ENCODE results near the gene JPH4.
"Not testable (repeated sequence)": the region's sequence is repeated elsewhere in the genome, so short reads cannot be mapped to it uniquely, and the experiment has no call there.

JPH4 gene

DNA sequence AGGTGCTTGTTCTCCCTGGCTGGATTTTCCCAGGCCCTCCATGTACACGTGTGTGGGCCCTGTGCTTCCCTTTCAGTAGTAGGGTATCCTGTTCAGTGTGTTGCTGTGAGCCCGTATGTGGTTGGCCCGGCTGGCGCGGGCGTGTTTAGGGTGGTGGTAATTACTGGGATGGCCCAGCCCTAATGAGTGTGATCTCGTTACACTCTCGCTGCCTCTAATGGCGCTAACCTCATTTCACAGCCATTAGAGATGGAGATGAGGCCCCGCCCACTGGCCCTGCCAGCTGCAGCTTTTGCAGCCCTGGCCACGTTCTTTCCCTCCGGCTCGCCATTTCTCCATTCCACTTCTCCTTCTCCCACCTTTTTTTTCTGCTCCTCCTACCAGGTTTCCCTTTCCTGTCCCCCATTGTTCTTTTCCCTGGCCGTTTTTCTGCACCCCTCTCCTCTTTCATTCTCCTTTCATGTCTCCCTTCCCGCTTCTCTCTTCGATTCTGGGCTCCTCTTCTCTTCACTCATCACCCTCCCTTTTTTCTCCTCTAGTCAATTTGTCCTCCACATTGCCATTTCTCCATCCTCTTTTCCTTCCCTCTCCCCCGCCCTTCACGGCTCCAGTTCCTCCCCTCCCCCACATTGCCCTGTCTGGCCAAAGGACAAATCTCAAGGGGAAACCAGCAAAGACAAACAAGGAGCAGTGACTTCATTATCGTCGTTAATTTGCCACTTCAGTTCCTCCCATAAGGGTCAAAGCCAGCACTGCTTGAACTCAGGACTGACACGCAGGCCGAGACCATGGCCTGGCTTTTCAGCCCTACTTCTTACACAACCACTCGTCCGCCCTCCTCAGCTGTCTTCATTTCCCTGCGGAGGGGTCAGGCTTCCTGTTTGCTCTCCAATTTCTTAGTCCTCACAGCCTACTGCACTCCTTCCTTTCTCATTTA is 33.8 kb downstream of the JPH4 start:
- DNase-seq: no peak

DNA sequence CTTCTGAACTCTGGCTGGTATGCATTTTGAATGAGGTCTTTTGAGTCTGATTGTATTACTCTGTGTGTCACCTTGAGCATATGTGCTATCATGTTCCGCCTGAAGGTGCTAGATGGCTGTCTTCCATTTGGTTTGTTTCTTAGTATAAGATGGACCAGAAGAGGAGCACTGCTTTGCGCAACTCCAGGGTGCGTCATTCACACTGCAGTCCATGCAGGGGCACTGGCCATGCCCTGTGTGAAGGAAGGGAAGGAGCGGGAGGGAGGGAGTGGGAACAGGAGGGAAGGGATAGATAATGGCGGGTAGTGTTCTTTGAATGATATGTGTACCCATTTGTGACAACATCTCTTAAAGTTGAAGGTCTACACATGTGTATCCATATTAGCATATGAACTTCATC is 35.2 kb downstream of the JPH4 start:
- no peak for DNase-seq

GRCh38 chr14:23542261-23542660 is 36.3 kb downstream of the JPH4 start:
- DNase-seq: no peak

- no peak for DNase-seq
Observed at GRCh38 chr14:23540141-23540469, 38.5 kb downstream of the JPH4 start.

DNA sequence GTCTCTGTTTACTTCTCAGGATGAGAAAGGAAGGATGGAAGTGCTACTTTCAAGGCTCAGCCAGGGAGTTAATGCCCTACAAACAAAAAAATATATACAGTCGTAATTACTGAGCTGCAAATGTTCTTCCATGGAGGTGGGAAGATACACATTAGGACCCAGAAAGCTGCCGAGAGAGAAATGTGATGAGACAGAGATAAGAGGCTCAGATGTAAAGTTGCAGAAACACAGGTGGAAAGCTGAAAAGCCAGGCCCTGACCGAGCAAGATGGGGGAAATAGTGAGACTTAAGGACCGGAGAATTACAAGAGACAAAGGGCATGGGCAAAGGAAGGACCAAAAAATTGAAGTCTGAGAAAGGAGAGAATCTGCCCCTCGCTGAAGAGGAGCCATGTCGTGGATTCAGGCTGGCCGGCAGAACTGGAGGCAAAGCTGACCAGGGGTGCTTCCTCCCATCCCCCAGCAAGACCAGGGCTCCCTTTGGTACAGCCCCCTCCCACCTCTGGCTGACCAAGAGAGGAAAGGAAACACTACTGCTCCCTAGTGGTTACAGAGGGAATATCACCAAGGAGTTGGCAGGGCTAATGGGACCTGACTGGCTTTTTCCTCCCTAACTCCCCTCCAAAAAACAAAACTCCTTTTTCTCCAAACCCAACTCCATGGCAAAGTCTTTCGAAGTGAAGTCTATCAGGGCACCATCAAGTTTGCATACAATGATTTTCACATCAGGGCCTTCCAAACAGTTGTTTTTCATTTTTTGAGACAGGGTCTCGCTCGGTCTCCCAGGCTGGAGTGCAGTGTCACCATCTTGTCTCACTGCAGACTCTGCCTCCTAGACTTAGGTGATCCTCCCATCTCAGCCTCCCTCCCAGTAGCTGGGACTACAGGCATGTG is 39.1 kb downstream of the JPH4 start:
- peak; percentile 23 for DNase-seq

- no peak for DNase-seq
Observed at GRCh38 chr14:23538785-23539184, 39.8 kb downstream of the JPH4 start.

DNA sequence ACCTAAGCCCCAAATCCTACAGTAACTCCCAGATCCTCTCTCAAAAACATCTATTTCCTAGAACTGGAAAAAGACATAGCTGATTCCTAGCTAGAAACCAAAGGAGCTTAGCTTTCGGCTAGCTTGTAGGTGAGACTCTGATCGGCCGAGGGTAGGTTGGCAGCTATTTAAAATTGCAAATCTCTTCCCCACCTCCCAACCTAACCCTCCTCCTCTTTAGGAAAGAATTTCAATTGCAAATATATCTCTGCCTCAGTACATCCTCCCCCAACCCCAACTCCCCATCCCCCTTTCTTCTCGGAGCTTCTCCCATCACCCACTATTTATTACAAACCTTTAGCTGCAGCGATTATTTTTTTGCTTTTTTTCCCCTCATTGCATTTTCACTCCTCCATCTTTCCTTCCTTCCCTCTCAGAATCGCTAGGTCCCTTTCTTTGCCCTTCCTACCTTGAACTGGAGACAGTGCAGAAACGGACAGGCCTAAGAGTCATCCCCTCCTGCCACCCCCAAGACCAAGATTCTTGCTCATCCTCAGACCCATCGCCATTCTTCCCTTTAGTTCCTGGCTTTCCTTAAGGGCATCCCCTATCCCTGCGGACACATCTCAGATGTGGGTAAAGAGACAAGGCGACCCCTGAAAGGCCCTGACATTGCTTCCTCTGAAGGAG is 40.4 kb downstream of the JPH4 start:
- DNase-seq: no peak

DNA sequence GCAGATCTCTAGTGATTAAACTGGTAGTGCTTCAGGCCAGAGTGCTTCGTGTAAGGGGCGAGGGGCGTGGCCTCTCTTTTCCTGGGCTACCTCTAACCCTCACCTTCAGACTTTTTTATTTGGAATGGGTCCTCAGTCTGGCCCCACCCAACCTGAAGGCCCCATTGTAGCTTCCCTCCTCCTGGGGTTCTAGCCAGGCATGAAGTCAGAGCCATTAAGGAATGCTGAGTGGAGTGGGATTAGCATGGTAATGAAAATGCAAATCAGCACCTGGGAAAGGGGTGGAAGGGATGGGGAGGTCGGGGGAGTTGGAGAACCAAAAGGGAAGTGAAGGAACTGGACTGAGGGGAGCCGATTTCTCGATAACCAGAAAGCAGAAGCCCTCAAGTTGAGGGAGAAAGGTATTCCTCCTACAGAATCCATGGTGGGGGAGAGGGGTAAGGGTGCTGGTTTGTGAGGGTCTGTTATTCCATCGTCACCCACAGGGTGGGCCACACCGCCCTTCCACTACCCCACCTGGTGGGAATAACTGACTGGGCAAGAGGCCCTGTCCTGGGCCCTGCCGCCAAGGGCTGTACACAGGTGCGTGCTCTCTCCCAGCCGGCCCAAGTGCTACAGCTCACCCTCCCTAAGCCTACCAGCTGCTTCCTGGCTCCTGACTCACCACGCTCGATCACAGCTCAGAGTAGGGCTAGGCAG is 41.1 kb downstream of the JPH4 start:
- DNase-seq: no peak

- DNase-seq: not testable (repeated sequence)
Observed at GRCh38 chr14:23536906-23537305, 41.7 kb downstream of the JPH4 start.

- DNase-seq: no peak
Observed at GRCh38 chr14:23536494-23536893, 42.1 kb downstream of the JPH4 start.

GRCh38 chr14:23535943-23536342 is 42.6 kb downstream of the JPH4 start:
- DNase-seq: no peak

DNA sequence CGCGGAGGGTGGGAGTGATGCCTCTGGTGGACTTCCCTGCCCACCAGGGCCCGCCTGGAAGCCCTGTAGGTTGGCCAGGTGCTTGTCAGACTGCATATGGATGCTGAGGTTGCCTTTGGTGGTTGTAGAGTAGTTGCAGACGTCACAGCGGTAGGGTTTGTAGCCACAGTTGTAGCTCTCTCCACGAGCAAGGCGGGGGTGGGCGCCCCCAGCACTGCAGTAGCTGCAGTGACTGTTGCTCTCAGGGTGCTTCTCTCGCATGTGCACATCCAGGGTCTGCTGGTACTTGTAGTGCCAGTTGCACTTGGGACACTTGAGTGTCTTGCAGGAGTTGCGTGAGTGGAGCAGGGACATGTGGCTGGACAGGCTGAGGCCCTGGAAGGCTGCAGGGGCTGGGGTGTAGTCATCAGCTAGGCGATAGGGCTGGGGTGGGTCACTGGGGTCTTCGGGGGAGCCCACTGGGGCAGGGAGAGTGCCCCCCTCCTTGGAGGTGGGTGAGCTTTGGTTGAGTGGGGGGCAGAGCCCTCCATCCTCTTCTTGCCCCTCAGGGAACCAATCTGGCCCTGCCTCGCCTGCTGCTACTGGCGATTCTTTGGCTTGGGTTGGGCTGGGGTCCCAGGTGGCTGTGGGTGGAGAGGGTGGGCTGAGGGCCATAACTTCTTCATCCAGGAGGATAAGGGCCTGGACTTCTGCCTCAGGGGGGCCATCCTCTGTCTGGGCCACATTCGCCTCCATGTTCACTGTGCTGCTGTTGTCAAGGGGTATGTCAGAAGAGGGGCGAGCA is 44.7 kb downstream of the JPH4 start:
- no peak for DNase-seq

GRCh38 chr14:23532658-23533057 is 45.9 kb downstream of the JPH4 start:
- no peak for DNase-seq

GRCh38 chr14:23531391-23531790 is 47.2 kb downstream of the JPH4 start:
- DNase-seq: no peak

DNA sequence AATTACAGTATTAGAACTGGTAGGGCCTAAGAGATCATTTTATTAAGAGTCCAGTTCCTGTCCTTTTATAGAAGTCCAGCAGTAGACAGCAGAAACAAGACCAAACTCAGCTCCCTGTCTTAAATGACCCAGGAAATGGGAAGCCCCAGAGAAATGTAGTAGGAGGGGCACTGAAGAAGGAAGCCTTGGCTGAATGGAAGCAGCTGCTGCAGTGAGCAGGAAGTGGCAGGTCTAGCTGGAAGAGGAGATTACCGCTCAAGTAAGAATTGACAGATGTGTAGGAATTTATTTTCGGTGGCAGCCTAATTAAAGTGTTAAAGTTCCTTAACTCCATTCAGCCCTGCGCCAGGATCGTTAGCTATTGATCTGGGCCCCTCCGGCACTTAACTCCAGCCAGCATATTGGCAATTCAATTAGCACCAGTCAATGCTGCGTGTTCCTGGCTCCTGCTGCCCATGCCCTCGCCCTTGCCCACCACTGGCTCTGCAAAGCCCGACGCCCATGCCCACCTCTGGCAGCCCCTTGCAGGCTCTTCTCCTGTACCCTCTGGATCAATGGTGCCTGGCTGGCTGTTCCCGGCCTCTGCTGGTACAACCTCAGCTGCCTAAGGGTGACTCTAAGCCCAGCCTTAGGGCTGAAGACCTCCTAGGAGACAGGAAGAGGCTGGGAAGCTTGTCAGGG is 48.1 kb downstream of the JPH4 start:
- no peak for DNase-seq

- DNase-seq: no peak
Observed at GRCh38 chr14:23529016-23529415, 49.6 kb downstream of the JPH4 start.

DNA sequence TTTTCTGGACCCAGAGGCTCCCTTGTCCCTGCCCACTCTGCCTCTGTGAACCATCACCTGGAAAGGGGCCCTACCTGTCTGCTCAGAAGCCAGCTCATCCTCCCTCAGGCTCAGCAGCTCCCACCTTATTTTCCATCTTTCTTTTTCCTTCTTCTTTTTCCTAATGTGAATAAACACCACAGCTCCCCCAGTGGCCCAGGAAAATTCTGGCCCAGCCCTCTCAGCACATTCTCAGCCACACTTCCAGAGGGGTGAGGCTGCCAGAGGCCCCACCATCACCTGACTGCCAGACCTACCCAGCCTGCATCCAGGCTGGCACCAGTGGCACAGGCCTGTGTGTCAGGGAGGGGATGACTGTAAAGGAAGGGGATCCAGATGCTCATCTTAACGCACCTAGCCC is 50.0 kb downstream of the JPH4 start:
- DNase-seq: no peak

DNA sequence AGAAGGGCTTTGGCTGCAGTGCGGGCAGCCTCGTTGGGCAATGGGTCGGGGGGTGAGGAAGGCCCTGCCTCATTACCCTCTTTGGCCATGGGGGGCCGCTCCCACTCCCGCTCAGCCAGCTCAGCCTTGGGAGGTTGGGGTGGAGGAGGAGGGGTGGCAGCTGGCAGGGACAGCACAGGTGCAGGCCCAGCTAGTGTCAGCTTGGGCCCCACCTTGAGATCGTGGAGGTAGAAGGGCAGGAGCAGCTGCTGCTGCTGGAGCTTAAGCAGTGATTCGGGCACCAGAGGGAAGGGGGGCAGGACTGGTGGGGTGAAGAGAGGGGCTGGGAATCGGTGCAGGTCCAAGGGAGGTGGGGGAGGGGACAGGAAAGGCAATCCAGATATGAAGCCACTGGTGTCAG is 53.0 kb downstream of the JPH4 start:
- no peak for DNase-seq

- no peak for DNase-seq
Observed at GRCh38 chr14:23524954-23525353, 53.6 kb downstream of the JPH4 start.

DNA sequence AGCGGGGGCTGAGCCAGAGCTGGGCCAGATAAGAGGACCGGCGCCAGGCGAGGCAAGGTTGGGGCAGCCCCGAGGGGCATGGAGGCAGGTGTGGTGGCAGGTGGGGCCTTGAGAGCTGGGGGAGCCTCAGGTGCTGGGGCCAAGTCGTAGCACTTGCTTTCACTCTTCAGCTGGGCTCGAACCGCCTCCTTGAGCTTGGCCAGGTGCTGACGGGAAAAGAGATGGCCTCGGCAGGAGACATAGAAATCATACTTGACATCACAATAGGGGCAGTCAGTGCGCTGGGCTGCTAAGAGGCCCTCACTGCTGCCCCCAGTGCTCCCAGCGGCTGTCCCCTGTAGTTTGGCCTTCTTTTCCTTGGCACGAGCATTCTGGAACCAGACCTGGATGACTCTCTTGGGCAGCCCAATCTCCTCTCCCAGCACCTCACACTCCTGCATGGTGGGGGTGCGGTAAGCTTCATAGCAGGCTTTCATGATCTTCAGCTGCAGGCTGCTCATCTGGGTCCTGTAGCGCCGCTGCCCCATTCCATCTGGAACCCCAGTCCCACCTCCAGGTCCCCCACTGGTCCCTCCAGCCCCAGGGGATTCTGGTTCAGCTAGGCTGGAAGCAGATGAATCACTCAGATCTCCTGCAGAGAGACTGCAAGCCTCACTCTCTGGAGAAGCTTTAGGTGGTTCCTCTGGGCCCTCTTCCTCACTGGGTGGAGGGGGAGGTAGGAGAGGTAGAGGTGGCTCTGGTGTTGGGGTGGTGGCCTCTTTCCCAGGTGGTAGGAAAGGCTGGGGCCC is 55.2 kb downstream of the JPH4 start:
- DNase-seq: no peak
